H9 (cell line): ENCODE results near the gene SLC22A15. TPM values are rescaled to one million over a fixed set of nuclear protein-coding genes. Genes with fewer than 3 reads are reported as not detected.

Source experiments
- DNase-seq: peaks from one replicate; pipeline ENCODE4 v3.0.0-alpha.2; 2017
- H2AFZ ChIP-seq: one replicate; pipeline ENCODE4 v1.6.1; 2013; ENCODE audit warnings: mild to moderate bottlenecking, low read length, control low read depth, moderate library complexity
- H2AK5ac ChIP-seq: 2 replicates; pipeline ENCODE4 v1.6.1; 2013; ENCODE audit warnings: low read length, control low read depth, mixed read lengths; ENCODE audit not compliant: insufficient read length
- H2BK120ac ChIP-seq: one replicate; pipeline ENCODE4 v1.6.1; 2013; ENCODE audit warnings: low read depth, mild to moderate bottlenecking, low read length, control low read depth, inconsistent platforms; ENCODE audit not compliant: poor library complexity, severe bottlenecking
- H2BK12ac ChIP-seq: 2 replicates; pipeline ENCODE4 v1.6.1; 2013; ENCODE audit warnings: low read length, control low read depth, mixed read lengths, low read depth; ENCODE audit not compliant: insufficient read length
- H2BK15ac ChIP-seq: 2 replicates; pipeline ENCODE4 v1.6.1; 2013; ENCODE audit warnings: low read depth, low read length, control low read depth
- H2BK20ac ChIP-seq: one replicate; pipeline ENCODE4 v1.6.1; 2013; ENCODE audit warnings: low read depth, mild to moderate bottlenecking, low read length, control low read depth, inconsistent platforms; ENCODE audit not compliant: poor library complexity, severe bottlenecking
- H2BK5ac ChIP-seq: 2 replicates; pipeline ENCODE4 v1.6.1; 2013; ENCODE audit warnings: low read length, control low read depth, mixed read lengths; ENCODE audit not compliant: insufficient read length
- H3K14ac ChIP-seq: 2 replicates; pipeline ENCODE4 v1.6.1; 2013; ENCODE audit warnings: low read length, control low read depth; ENCODE audit not compliant: insufficient read depth
- H3K18ac ChIP-seq: 2 replicates; pipeline ENCODE4 v1.6.1; 2013; ENCODE audit warnings: low read depth, mild to moderate bottlenecking, mixed read lengths, low read length, control low read depth; ENCODE audit not compliant: insufficient read length
- H3K23ac ChIP-seq: 2 replicates; pipeline ENCODE4 v1.6.1; 2013; ENCODE audit warnings: low read length, control low read depth, mixed read lengths, low read depth; ENCODE audit not compliant: insufficient read length
- H3K23me2 ChIP-seq: 2 replicates; pipeline ENCODE4 v1.6.1; 2013; ENCODE audit warnings: low read depth, mild to moderate bottlenecking, mixed read lengths, low read length, control low read depth; ENCODE audit not compliant: insufficient read length, poor library complexity, severe bottlenecking
- H3K27ac ChIP-seq: 2 replicates; pipeline ENCODE4 v1.5.1; 2013; ENCODE audit warnings: low read length, control low read depth, mixed read lengths, low read depth; ENCODE audit not compliant: insufficient read length
- H3K27me3 ChIP-seq: 2 replicates; pipeline ENCODE4 v1.6.1; 2013; ENCODE audit warnings: low read length, control low read depth, inconsistent platforms; ENCODE audit not compliant: insufficient read depth
- H3K4ac ChIP-seq: 2 replicates; pipeline ENCODE4 v1.6.1; 2013; ENCODE audit warnings: low read depth, mild to moderate bottlenecking, control low read depth, inconsistent platforms, low read length, moderate library complexity
- H3K4me1 ChIP-seq: 2 replicates; pipeline ENCODE4 v1.6.1; 2013; ENCODE audit warnings: low read length, control low read depth, inconsistent platforms; ENCODE audit not compliant: insufficient read depth
- H3K4me2 ChIP-seq: 2 replicates; pipeline ENCODE4 v1.6.1; 2013; ENCODE audit warnings: low read length, control low read depth, mixed read lengths; ENCODE audit not compliant: insufficient read length, insufficient read depth
- H3K56ac ChIP-seq: 2 replicates; pipeline ENCODE4 v1.6.1; 2013; ENCODE audit warnings: low read depth, mild to moderate bottlenecking, mixed read lengths, low read length, control low read depth; ENCODE audit not compliant: insufficient read length
- H3K79me1 ChIP-seq: 2 replicates; pipeline ENCODE4 v1.6.1; 2013; ENCODE audit warnings: low read depth, mild to moderate bottlenecking, moderate library complexity, low read length, control low read depth, inconsistent platforms; ENCODE audit not compliant: insufficient read depth, poor library complexity, severe bottlenecking
- H3K79me2 ChIP-seq: 2 replicates; pipeline ENCODE4 v1.6.1; 2013; ENCODE audit warnings: low read length, control low read depth, inconsistent platforms; ENCODE audit not compliant: insufficient read depth
- H3K9ac ChIP-seq: 2 replicates; pipeline ENCODE4 v1.6.1; 2013; ENCODE audit warnings: low read length, control low read depth, mixed read lengths; ENCODE audit not compliant: insufficient read length; ENCODE audit errors: extremely low read depth
- H3K9me3 ChIP-seq: one replicate; pipeline ENCODE4 v1.6.1; 2013; ENCODE audit warnings: low read depth, low read length, inconsistent platforms; ENCODE audit not compliant: control insufficient read depth
- H3T11ph ChIP-seq: one replicate; pipeline ENCODE4 v1.6.1; 2013; ENCODE audit warnings: mild to moderate bottlenecking, low read length, control low read depth, inconsistent platforms
- H4K20me1 ChIP-seq: one replicate; pipeline ENCODE4 v1.6.1; 2013; ENCODE audit not compliant: control insufficient read depth, insufficient read length, insufficient read depth
- H4K5ac ChIP-seq: 2 replicates; pipeline ENCODE4 v1.6.1; 2013; ENCODE audit warnings: low read depth, mild to moderate bottlenecking, mixed read lengths, low read length, control low read depth; ENCODE audit not compliant: insufficient read length
- H4K8ac ChIP-seq: replicated peaks from 2 replicates; pipeline ENCODE4 v1.6.1; 2013; ENCODE audit warnings: low read length, control low read depth, mixed read lengths, low read depth; ENCODE audit not compliant: insufficient read length
- H4K91ac ChIP-seq: 2 replicates; pipeline ENCODE4 v1.6.1; 2013; ENCODE audit warnings: low read depth, mild to moderate bottlenecking, moderate library complexity, mixed read lengths, low read length, control low read depth; ENCODE audit not compliant: insufficient read length
- H3K27ac Mint-ChIP-seq, 3 experiments: 2 replicates in 2 of 3; 3 replicates in 1 of 3; pipeline ENCODE4 v1.8.0; 2020 to 2021; ENCODE audit warnings: mixed read lengths in 3 of 3, mild to moderate bottlenecking in 1 of 3, moderate library complexity in 1 of 3
- H3K27me3 Mint-ChIP-seq: 2 replicates; pipeline ENCODE4 v1.8.0; 2021; ENCODE audit warnings: low read depth, mild to moderate bottlenecking, moderate library complexity, mixed read lengths
- H3K36me3 Mint-ChIP-seq, 3 experiments: 2 replicates in 2 of 3; 3 replicates in 1 of 3; pipeline ENCODE4 v1.8.0; 2020 to 2021; ENCODE audit warnings: low read depth in 3 of 3, mixed read lengths in 3 of 3; ENCODE audit not compliant: insufficient read depth in 1 of 3
- H3K4me1 Mint-ChIP-seq, 2 experiments: 2 replicates each; pipeline ENCODE4 v1.8.0; 2020; ENCODE audit warnings: mixed read lengths in 2 of 2
- H3K4me3 Mint-ChIP-seq, 2 experiments: 2 replicates in 1 of 2; 3 replicates in 1 of 2; pipeline ENCODE4 v1.8.0; 2020 to 2021; ENCODE audit warnings: mild to moderate bottlenecking in 2 of 2, mixed read lengths in 2 of 2, moderate library complexity in 1 of 2
- H3K9me3 Mint-ChIP-seq, 2 experiments: 2 replicates in 1 of 2; 3 replicates in 1 of 2; pipeline ENCODE4 v1.8.0; 2020; ENCODE audit warnings: mild to moderate bottlenecking in 2 of 2, mixed read lengths in 2 of 2, moderate library complexity in 1 of 2
- CTCF ChIP-seq: fragments of 200-600 bp; sonication (generic); conservative IDR thresholded peaks from 3 replicates; pipeline ENCODE4 v1.8.0; 2021; ENCODE audit warnings: antibody characterized with exemption, mild to moderate bottlenecking
- WGBS: extraction: QIAGEN DNeasy Blood & Tissue Kit; methylation state at CpG from one replicate; pipeline ENCODE4 v1.1.7; 2013; ENCODE audit warnings: missing lambda C conversion rate, low lambda C conversion rate, mixed read lengths; ENCODE audit not compliant: insufficient read length; ENCODE audit errors: extremely low coverage; 5-methylcytosine and 5-hydroxymethylcytosine counted together
- total RNA-seq: library from RNA; stranded (reverse); gene quantifications from 2 replicates; pipeline ENCODE4 v1.2.1, GENCODE V29; 2021

SLC22A15 gene
- total RNA-seq, 1 experiment from 2014 or later = 3.2 TPM

GRCh38 chr1:115973154-115973553 is 3.2 kb upstream of the SLC22A15 start:
- H3K9me3 Mint-ChIP-seq = no peaks in the 10 kb centered on the region; a peak in 1 of 5 replicates
- no peaks in the 10 kb centered on the region for H3K27me3 ChIP-seq
- H3K18ac ChIP-seq = no peak overlapping the region
- H3K23me2 ChIP-seq = peaks cover 8% of the 10 kb centered on the region
- no peak overlapping the region for H2AFZ ChIP-seq
- H2AK5ac ChIP-seq = no peak overlapping the region
- H3K4me2 ChIP-seq = no peak overlapping the region
- H2BK20ac ChIP-seq = no peak overlapping the region
- no peak overlapping the region for H2BK5ac ChIP-seq
- H2BK15ac ChIP-seq = no peak overlapping the region
- no peak overlapping the region for H3K56ac ChIP-seq
- H3K27ac Mint-ChIP-seq = no peak overlapping the region
- no peak overlapping the region for H3K4ac ChIP-seq
- no peaks in the 10 kb centered on the region for H3K79me1 ChIP-seq
- no peaks in the 10 kb centered on the region for H3K27me3 Mint-ChIP-seq
- no peak overlapping the region for H3T11ph ChIP-seq
- H3K36me3 Mint-ChIP-seq = no peaks in the 10 kb centered on the region
- H4K20me1 ChIP-seq = no peaks in the 10 kb centered on the region
- TF ChIP-seq CTCF = no peak
- no peak overlapping the region for H3K23ac ChIP-seq
- H3K4me1 ChIP-seq = no peaks in the 10 kb centered on the region; the same call in 1 of the 2 replicates
- DNase-seq = no peak
- no peak overlapping the region for H3K4me3 Mint-ChIP-seq
- WGBS = no CpG with 5 or more reads among the region's 1 CpG
- no peak overlapping the region for H3K27ac ChIP-seq
- no peak overlapping the region for H3K14ac ChIP-seq
- no peak overlapping the region for H4K91ac ChIP-seq
- H2BK12ac ChIP-seq = no peak overlapping the region
- no peak overlapping the region for H2BK120ac ChIP-seq
- no peaks in the 10 kb centered on the region for H3K9me3 ChIP-seq
- peaks cover 23 to 32% of the 10 kb centered on the region in 2 experiments for H3K4me1 Mint-ChIP-seq
- no peak overlapping the region for H4K8ac ChIP-seq
- H3K79me2 ChIP-seq = no peaks in the 10 kb centered on the region
- H4K5ac ChIP-seq = no peak overlapping the region
- no peak overlapping the region for H3K9ac ChIP-seq
